Osteoblast (primary cell): ENCODE results near the gene FGF1. TPM values are rescaled to one million over a fixed set of nuclear protein-coding genes. Genes with fewer than 3 reads are reported as not detected.

Source experiments
- DNase-seq: peaks from one replicate; pipeline ENCODE4 v3.0.0; 2011; ENCODE audit warnings: low spot score, mixed read lengths; ENCODE audit not compliant: insufficient read length; ENCODE audit errors: missing footprints
- H2AFZ ChIP-seq: 2 replicates; pipeline ENCODE4 v1.6.0; 2011; ENCODE audit warnings: mild to moderate bottlenecking, low read length
- H3K27ac ChIP-seq: 2 replicates; pipeline ENCODE4 v1.5.1; 2011; ENCODE audit warnings: mild to moderate bottlenecking, low read depth, low read length, moderate library complexity
- H3K27me3 ChIP-seq: 2 replicates; pipeline ENCODE4 v1.6.0; 2012; ENCODE audit warnings: mild to moderate bottlenecking, control low read depth, inconsistent platforms, low read length, moderate library complexity; ENCODE audit not compliant: insufficient read depth
- H3K36me3 ChIP-seq: 2 replicates; pipeline ENCODE4 v1.5.1; 2011; ENCODE audit warnings: mild to moderate bottlenecking, low read length, control low read depth, moderate library complexity; ENCODE audit not compliant: insufficient read depth
- H3K4me1 ChIP-seq: 2 replicates; pipeline ENCODE4 v1.5.1; 2011; ENCODE audit warnings: mild to moderate bottlenecking, low read length, control low read depth, moderate library complexity; ENCODE audit not compliant: insufficient read depth
- H3K4me2 ChIP-seq: 2 replicates; pipeline ENCODE4 v1.6.0; 2011; ENCODE audit warnings: mild to moderate bottlenecking, low read length; ENCODE audit not compliant: insufficient read depth
- H3K4me3 ChIP-seq: fragments of 200-600 bp; sonication (generic); 3 replicates; pipeline ENCODE4 v1.5.1; 2012; ENCODE audit warnings: mild to moderate bottlenecking, low read length, inconsistent platforms; ENCODE audit not compliant: insufficient read depth
- H3K79me2 ChIP-seq: 2 replicates; pipeline ENCODE4 v1.6.0; 2012; ENCODE audit warnings: mild to moderate bottlenecking, low read length, control low read depth, inconsistent platforms; ENCODE audit not compliant: insufficient read depth
- H3K9me3 ChIP-seq: 2 replicates; pipeline ENCODE4 v1.5.1; 2011; ENCODE audit warnings: low read depth, low read length, control low read depth
- H4K20me1 ChIP-seq: 2 replicates; pipeline ENCODE4 v1.6.0; 2012; ENCODE audit warnings: mild to moderate bottlenecking, low read length, control low read depth; ENCODE audit not compliant: insufficient read depth
- CTCF ChIP-seq: IDR thresholded peaks from 2 replicates; pipeline ENCODE4 v1.5.1; 2011; ENCODE audit warnings: mild to moderate bottlenecking, low read depth, low read length, moderate library complexity; ENCODE audit errors: extremely low read depth
- total RNA-seq: library from RNA; depleted of rRNA; stranded (reverse); fragments of >200 nt; gene quantifications from 2 replicates; pipeline ENCODE4 v1.2.3, GENCODE V29; 2012

Gene FGF1
- total RNA-seq = 2.9 and 4.3 TPM in 2 replicates

GRCh38 chr5:142685418-142686209, at the start of gene FGF1:
FGF1 (minus strand) TSS chr5:142686090; CDS start chr5:142614127, 71,963 bp downstream.
- peak within 1 kb of the TSS; percentile 72 for H3K27ac ChIP-seq
- H3K4me3 ChIP-seq = peak within 1 kb of the TSS; percentile 50
- H3K4me2 ChIP-seq = peak within 1 kb of the TSS; percentile 74
- no peaks in the 10 kb centered on the region for H3K36me3 ChIP-seq
- H4K20me1 ChIP-seq = no peaks in the 10 kb centered on the region
- H3K9me3 ChIP-seq = no peaks in the 10 kb centered on the region
- peaks cover 33% of the 10 kb centered on the region for H3K4me1 ChIP-seq
- peak within 1 kb of the TSS; percentile 11 for H2AFZ ChIP-seq
- no peak for TF ChIP-seq CTCF
- no peaks in the 10 kb centered on the region for H3K79me2 ChIP-seq
- DNase-seq = peak; percentile 90
- no peaks in the 10 kb centered on the region for H3K27me3 ChIP-seq

DNA sequence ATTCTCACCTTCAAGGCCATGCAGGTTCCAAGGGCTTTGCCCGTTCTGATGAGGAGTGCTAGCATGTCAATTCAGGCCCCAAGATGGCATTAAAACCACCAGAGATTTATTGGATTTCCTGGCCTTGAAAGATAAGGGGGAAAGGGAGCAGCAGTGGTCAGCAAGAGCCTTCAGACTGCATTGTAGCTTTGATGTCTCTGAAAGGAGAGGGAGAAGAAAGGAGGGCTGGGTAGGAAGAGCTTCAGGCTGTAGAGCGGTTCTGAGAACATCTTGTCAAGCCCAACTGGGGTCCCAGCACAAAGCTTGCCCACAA, 41.8 kb upstream of the FGF1 start:
- Histone ChIP-seq H4K20me1 (no peaks in the 10 kb centered on the region), H3K36me3 (no peaks in the 10 kb centered on the region), H3K27me3 (no peaks in the 10 kb centered on the region), H3K4me1 (peaks cover 16% of the 10 kb centered on the region), H3K4me2 (no peak overlapping the region), H3K27ac (no peak overlapping the region), H2AFZ (no peak overlapping the region), H3K9me3 (no peaks in the 10 kb centered on the region), H3K4me3 (no peak overlapping the region), H3K79me2 (no peaks in the 10 kb centered on the region)
- no peak for DNase-seq
- no peak for TF ChIP-seq CTCF

GRCh38 chr5:142726188-142726731, 40.4 kb upstream of the FGF1 start:
- no peaks in the 10 kb centered on the region for H3K27me3 ChIP-seq
- no peaks in the 10 kb centered on the region for H4K20me1 ChIP-seq
- peak overlapping the region; percentile 56 for H3K4me2 ChIP-seq
- TF ChIP-seq CTCF = no peak
- H3K27ac ChIP-seq = peak overlapping the region; percentile 80
- H3K4me3 ChIP-seq = no peak overlapping the region
- H3K79me2 ChIP-seq = no peaks in the 10 kb centered on the region
- peak; percentile 76 for DNase-seq
- H2AFZ ChIP-seq = no peak overlapping the region
- peaks cover 16% of the 10 kb centered on the region for H3K4me1 ChIP-seq
- H3K9me3 ChIP-seq = no peaks in the 10 kb centered on the region
- no peaks in the 10 kb centered on the region for H3K36me3 ChIP-seq
